Activated CD4-positive, alpha-beta T cell treated with anti-CD3 and anti-CD28 coated beads for 24 hours (primary cell): ENCODE results near the gene ZNF322.

ENCODE experiments used
- DNase-seq, 2 donors: peaks; one replicate each; pipeline ENCODE4 v3.0.0-alpha.2; 2020; ENCODE audit warnings: low read depth in 2 of 2

ZNF322 gene

GRCh38 chr6:26613689-26614683 is 45.6 kb downstream of the ZNF322 start:
- no peak for DNase-seq

GRCh38 chr6:26613201-26613600 is 46.3 kb downstream of the ZNF322 start:
- no peak for DNase-seq

GRCh38 chr6:26611599-26611998 is 47.9 kb downstream of the ZNF322 start:
- no peak for DNase-seq

GRCh38 chr6:26609463-26609862 is 50.1 kb downstream of the ZNF322 start:
- DNase-seq: no peak

GRCh38 chr6:26607434-26608230 is 51.9 kb downstream of the ZNF322 start:
- peak in 1 of 2 donors; percentile 29 for DNase-seq

- DNase-seq: no peak
These were observed 54.7 kb downstream of the ZNF322 start for GRCh38 chr6:26604797-26605196.

- no peak for DNase-seq
These were observed 55.5 kb downstream of the ZNF322 start for GRCh38 chr6:26604026-26604425.

GRCh38 chr6:26602262-26602661 is 57.3 kb downstream of the ZNF322 start:
- no peak for DNase-seq

- no peak for DNase-seq
These were observed 58.8 kb downstream of the ZNF322 start for GRCh38 chr6:26600759-26601158.

- DNase-seq: no peak
These were observed 60.0 kb downstream of the ZNF322 start for GRCh38 chr6:26599591-26599990.

GRCh38 chr6:26599134-26599533 is 60.4 kb downstream of the ZNF322 start:
- DNase-seq: no peak

GRCh38 chr6:26598267-26598666 is 61.3 kb downstream of the ZNF322 start:
- DNase-seq: no peak

- no peak for DNase-seq
These were observed 61.7 kb downstream of the ZNF322 start for GRCh38 chr6:26597821-26598220.

GRCh38 chr6:26597389-26597766 is 62.2 kb downstream of the ZNF322 start:
- no peak for DNase-seq

GRCh38 chr6:26596579-26597388 is 62.8 kb downstream of the ZNF322 start, which contains the start of gene ABT1:
Gene ABT1 (plus strand): TSS chr6:26596953. CDS start chr6:26596983, 30 bp downstream.
- peak; percentile 94 to 97 for DNase-seq

GRCh38 chr6:26595669-26596269 is 63.8 kb downstream of the ZNF322 start:
- peak; percentile 84 to 87 for DNase-seq

GRCh38 chr6:26594730-26595632 is 64.6 kb downstream of the ZNF322 start:
- DNase-seq: peak in 1 of 2 donors; percentile 48

GRCh38 chr6:26594131-26594498 is 65.4 kb downstream of the ZNF322 start:
- DNase-seq: no peak

- no peak for DNase-seq
These were observed 66.0 kb downstream of the ZNF322 start for GRCh38 chr6:26593278-26594130.
